SK-N-MC (cell line): ENCODE data around the gene GNG4.

Experiments
- DNase-seq: peaks from one replicate; pipeline ENCODE4 v3.0.0-alpha.2; 2011; ENCODE audit warnings: low read depth, low spot score
- H3K27ac ChIP-seq: fragments of 200-600 bp; sonication (generic); 2 replicates; pipeline ENCODE4 v1.5.1; 2016; ENCODE audit warnings: mixed run types
- H3K36me3 ChIP-seq: fragments of 200-600 bp; sonication (generic); 2 replicates; pipeline ENCODE4 v1.6.1; 2017; ENCODE audit warnings: antibody characterized with exemption, low read length, mixed read lengths; ENCODE audit not compliant: insufficient read depth
- H3K4me3 ChIP-seq: fragments of 200-600 bp; sonication (generic); 2 replicates; pipeline ENCODE4 v1.5.1; 2016
- H3K9ac ChIP-seq: fragments of 200-600 bp; sonication (generic); 2 replicates; pipeline ENCODE4 v1.8.0; 2017; ENCODE audit warnings: mixed run types, mixed read lengths; ENCODE audit not compliant: insufficient read length
- H3K9me3 ChIP-seq: fragments of 200-600 bp; sonication (generic); 2 replicates; pipeline ENCODE4 v1.6.1; 2017; ENCODE audit warnings: low read depth, mild to moderate bottlenecking, antibody characterized with exemption, low read length, moderate library complexity, mixed read lengths
- EZH2 ChIP-seq: fragments of 200-600 bp; sonication (generic); IDR thresholded peaks from one replicate; pipeline ENCODE4 v1.6.1; 2017; ENCODE audit warnings: antibody characterized with exemption
- FOXP2 ChIP-seq: optimal IDR thresholded peaks from 2 replicates; pipeline ENCODE3; 2011; ENCODE audit warnings: mild to moderate bottlenecking, moderate library complexity; ENCODE audit not compliant: insufficient read depth; ENCODE audit errors: extremely low read length, control extremely low read depth
- POLR2AphosphoS5 ChIP-seq: IDR thresholded peaks from 2 replicates; pipeline ENCODE4 v1.6.1; 2012; ENCODE audit warnings: mild to moderate bottlenecking, low read depth, low read length, borderline replicate concordance

GNG4 gene

GRCh38 chr1:235675152-235675890 lies 25.7 kb upstream of the GNG4 start:
- no peak overlapping the region for H3K9ac ChIP-seq
- H3K36me3 ChIP-seq: no peaks in the 10 kb centered on the region; the same call in 1 of the 2 replicates
- TF ChIP-seq POLR2AphosphoS5: no peak
- no peak for TF ChIP-seq FOXP2
- TF ChIP-seq EZH2: no peak
- no peak overlapping the region for H3K4me3 ChIP-seq
- no peak overlapping the region for H3K27ac ChIP-seq
- H3K9me3 ChIP-seq: no peaks in the 10 kb centered on the region
- no peak for DNase-seq

- no peak overlapping the region for H3K4me3 ChIP-seq
- no peak for DNase-seq
- H3K36me3 ChIP-seq: no peaks in the 10 kb centered on the region; the same call in 1 of the 2 replicates
- H3K9me3 ChIP-seq: peaks cover 2% of the 10 kb centered on the region; the same call in 1 of the 2 replicates
- no peak overlapping the region for H3K27ac ChIP-seq
- no peak overlapping the region for H3K9ac ChIP-seq
- no peak for TF ChIP-seq POLR2AphosphoS5
- no peak for TF ChIP-seq FOXP2
- TF ChIP-seq EZH2: no peak
These were observed 24.4 kb upstream of the GNG4 start for GRCh38 chr1:235673981-235674380.

GRCh38 chr1:235671992-235672391 lies 22.4 kb upstream of the GNG4 start:
- TF ChIP-seq POLR2AphosphoS5 (no peak), EZH2 (no peak), FOXP2 (no peak)
- DNase-seq: no peak
- H3K9me3 ChIP-seq: peaks cover 2% of the 10 kb centered on the region; the same call in 1 of the 2 replicates

GRCh38 chr1:235670157-235670776 lies 20.7 kb upstream of the GNG4 start:
- no peak for TF ChIP-seq EZH2
- no peak for TF ChIP-seq POLR2AphosphoS5
- TF ChIP-seq FOXP2: no peak
- no peak overlapping the region for H3K27ac ChIP-seq
- H3K36me3 ChIP-seq: no peaks in the 10 kb centered on the region
- H3K9ac ChIP-seq: no peak overlapping the region
- H3K9me3 ChIP-seq: peaks cover 2% of the 10 kb centered on the region; the same call in 1 of the 2 replicates
- no peak for DNase-seq
- no peak overlapping the region for H3K4me3 ChIP-seq

More at GRCh38 chr1:235671992-235672391, 22.4 kb upstream of the GNG4 start:
- H3K9ac ChIP-seq: no peak overlapping the region
- no peak overlapping the region for H3K27ac ChIP-seq
- H3K36me3 ChIP-seq: no peaks in the 10 kb centered on the region; the same call in 1 of the 2 replicates
- no peak overlapping the region for H3K4me3 ChIP-seq

- DNase-seq: no peak
- no peaks in the 10 kb centered on the region for H3K36me3 ChIP-seq
- peaks cover 2% of the 10 kb centered on the region; the same call in 1 of the 2 replicates for H3K9me3 ChIP-seq
- H3K27ac ChIP-seq: no peak overlapping the region
- TF ChIP-seq POLR2AphosphoS5: no peak
- no peak for TF ChIP-seq EZH2
- no peak for TF ChIP-seq FOXP2
- H3K9ac ChIP-seq: no peak overlapping the region
- no peak overlapping the region for H3K4me3 ChIP-seq
These were observed 19.7 kb upstream of the GNG4 start for GRCh38 chr1:235669277-235669676.

- Histone ChIP-seq H3K27ac (no peak overlapping the region), H3K9me3 (no peaks in the 10 kb centered on the region), H3K4me3 (no peak overlapping the region), H3K9ac (no peak overlapping the region), H3K36me3 (no peaks in the 10 kb centered on the region)
- DNase-seq: no peak
- TF ChIP-seq FOXP2: no peak
- TF ChIP-seq EZH2: no peak
- TF ChIP-seq POLR2AphosphoS5: no peak
These were observed 14.0 kb upstream of the GNG4 start for GRCh38 chr1:235663628-235664027.

GRCh38 chr1:235661568-235661967 lies 12.0 kb upstream of the GNG4 start:
- no peaks in the 10 kb centered on the region for H3K36me3 ChIP-seq
- H3K9me3 ChIP-seq: no peaks in the 10 kb centered on the region
- no peak overlapping the region for H3K27ac ChIP-seq
- no peak overlapping the region for H3K9ac ChIP-seq
- H3K4me3 ChIP-seq: no peak overlapping the region
- no peak for DNase-seq
- TF ChIP-seq FOXP2 (no peak), EZH2 (no peak), POLR2AphosphoS5 (no peak)

- Histone ChIP-seq H3K9ac (no peak overlapping the region), H3K9me3 (no peaks in the 10 kb centered on the region)
- TF ChIP-seq POLR2AphosphoS5: no peak
- TF ChIP-seq EZH2: no peak
- no peak for TF ChIP-seq FOXP2
These were observed 9.7 kb upstream of the GNG4 start for GRCh38 chr1:235659186-235659771.

More at GRCh38 chr1:235659186-235659771, 9.7 kb upstream of the GNG4 start:
- DNase-seq: no peak
- no peak overlapping the region for H3K4me3 ChIP-seq
- H3K27ac ChIP-seq: no peak overlapping the region
- no peaks in the 10 kb centered on the region for H3K36me3 ChIP-seq
